HTERT RPE-1 (cell line): Measurements from ENCODE around the gene LRRC14B.

ENCODE experiments used
- in situ Hi-C: fragments of 300-500 bp; cut with MboI; formaldehyde crosslinking; loops from 4 replicates; pipeline ENCODE4 v1.14.3; 2020; ENCODE audit warnings: low sequenced_read_pairs

The LRRC14B gene

GRCh38 chr5:173392-174290, 17.7 kb upstream of the LRRC14B start:
- in situ Hi-C loops = no loop called here

DNA sequence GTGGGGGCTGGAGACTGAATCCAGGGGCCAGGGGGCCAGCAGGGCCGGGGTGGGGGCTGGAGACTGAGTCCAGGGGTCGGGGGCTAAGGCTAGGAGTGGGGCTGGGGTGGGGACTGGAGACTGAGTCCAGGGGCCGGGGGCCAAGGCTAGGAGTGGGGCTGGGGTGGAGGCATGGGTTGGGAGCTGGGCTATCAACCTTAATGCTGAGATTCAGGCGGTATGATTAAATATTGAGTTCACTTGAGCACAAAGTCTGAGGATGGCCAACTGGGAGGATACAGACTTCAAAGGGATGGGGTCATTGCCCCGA, 17.0 kb upstream of the LRRC14B start:
- in situ Hi-C loops = no loop called here

GRCh38 chr5:174876-175465, 16.3 kb upstream of the LRRC14B start:
- in situ Hi-C loops = no loop called here

DNA sequence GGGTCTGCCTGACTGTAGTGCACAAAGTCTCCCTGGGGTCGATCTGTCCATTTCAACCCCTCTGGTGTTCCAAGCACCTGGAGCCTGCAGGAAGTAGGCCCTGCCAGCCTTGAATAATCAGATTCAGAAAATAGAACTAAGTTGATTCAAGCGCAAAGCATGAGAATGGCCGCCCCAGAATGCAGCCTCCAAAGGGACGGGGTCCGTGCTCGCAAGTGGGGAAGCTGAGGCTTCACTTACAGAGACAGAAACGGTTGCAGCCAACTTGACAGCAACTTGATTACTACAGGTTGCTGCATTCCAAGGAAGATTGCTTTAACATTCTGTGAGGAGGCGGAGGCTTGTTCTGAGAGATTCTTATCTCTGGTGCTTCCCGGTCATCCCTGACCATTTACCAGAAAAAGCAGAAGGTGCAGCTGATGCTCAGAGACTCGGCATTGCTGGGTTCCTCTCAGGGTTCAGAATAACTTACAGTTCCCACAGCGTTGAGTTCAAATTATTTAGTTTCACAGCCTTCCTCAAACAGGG, 14.9 kb upstream of the LRRC14B start:
- in situ Hi-C loops = no loop called here

- in situ Hi-C loops = no loop called here
Observed at GRCh38 chr5:178110-178509, 13.2 kb upstream of the LRRC14B start.

- in situ Hi-C loops = no loop called here
Observed at GRCh38 chr5:179401-179800, 11.9 kb upstream of the LRRC14B start.

DNA sequence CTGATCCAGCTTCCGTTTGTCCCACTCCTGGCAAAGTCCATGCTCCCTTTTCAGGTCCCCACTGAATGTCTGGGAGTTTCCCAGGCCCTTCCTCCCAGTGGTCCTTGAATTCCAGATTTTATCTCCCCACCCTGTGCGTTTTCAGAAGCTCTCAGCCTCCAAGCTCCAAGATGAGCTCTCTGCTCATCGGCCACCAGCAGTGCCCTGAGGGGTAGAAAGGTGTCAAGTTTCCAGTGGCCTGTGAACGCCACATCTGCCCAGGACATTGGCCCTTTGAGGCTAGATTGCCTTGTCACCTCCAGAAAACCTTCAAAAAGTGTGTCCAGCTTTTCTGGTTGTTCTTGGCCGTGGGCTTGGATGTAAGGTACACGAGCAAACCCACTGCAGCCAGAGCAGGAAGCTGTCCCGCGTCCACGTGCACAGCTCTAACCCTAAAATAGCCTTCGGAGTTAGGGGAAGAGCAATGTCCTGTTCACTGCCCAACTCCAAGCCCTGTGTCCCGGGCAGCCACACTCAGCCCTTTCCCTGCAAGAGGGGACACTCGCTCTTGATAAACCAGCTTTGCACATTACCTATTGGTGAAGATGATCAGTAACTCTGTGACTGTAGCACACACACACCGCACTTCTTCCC, 10.9 kb upstream of the LRRC14B start:
- in situ Hi-C loops = no loop called here

DNA sequence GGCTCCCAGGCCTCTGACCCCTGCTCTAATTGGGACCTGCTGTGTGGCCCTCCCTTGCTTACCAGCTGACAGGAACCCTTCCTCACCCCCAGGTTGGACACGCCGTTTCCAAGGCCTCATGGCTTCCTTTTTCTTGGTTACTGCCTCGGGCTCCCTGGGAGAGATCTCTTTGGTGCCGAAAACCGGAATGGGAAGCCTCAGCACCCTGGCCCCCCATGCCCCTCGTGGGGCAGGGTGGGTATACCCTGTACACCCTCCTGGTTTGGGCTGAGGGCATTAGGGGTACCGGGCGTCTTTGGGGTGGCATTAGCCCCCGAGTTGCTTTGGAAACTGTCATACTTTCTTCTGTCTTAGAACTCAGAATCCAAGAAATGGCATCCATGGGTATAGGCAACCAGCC, 10.1 kb upstream of the LRRC14B start:
- in situ Hi-C loops = no loop called here

DNA sequence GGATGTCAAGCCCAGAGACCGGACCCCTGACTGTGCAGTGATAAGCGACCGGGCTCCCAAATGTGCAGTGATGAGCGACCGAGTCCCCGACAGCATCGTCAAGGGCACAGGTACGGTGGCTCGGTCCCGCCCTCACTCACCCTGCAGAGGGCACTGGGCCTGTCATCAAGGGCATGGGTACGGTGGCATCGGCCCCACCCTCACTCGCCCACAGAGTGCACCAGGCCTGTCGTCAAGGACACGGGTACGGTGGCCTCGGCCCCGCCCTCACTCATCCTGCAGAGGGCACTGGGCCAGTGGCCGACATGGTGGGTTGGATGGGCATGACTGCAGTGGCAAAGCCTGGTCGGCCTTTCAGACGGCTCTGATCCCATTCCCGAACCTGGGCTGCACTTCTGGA, 9.7 kb upstream of the LRRC14B start:
- in situ Hi-C loops = no loop called here

DNA sequence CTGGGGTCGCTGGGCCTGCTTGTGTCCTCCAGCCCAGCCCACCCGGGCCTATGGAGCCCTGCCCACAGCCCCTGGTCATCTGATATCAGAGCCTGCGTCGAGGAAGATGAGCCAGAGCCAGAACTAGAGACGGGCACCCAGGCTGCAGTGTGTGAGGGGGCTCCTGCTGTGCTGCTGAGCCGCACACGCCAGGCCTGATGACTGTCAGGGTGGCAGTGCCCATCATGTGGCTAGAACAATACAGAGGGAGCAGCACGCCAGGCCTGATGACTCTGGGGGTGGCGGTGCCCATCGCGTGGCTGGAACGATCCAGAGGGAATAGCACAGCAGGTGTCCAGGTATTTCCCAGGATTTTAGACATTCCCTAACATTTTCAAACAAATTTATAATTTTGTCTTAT, 9.2 kb upstream of the LRRC14B start:
- in situ Hi-C loops = no loop called here

DNA sequence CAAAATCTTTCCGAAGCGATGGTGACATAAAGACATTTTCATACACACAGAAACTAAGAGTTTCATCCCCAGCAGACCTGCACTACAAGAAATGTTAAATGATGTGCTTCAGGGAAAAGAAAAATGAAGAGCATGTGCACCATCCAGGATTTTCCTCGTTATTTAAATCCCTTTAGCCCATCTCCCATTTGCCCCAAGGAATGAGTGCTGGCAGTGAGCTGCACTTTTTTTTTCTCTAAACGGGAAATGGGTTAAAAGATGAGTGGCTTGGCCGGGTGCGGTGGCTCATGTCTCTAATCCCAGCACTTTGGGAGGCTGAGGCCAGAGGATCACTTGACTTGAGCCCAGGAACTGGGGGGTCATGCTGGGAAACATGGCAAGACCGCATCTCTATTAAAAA, 6.8 kb upstream of the LRRC14B start:
- in situ Hi-C loops = no loop called here

DNA sequence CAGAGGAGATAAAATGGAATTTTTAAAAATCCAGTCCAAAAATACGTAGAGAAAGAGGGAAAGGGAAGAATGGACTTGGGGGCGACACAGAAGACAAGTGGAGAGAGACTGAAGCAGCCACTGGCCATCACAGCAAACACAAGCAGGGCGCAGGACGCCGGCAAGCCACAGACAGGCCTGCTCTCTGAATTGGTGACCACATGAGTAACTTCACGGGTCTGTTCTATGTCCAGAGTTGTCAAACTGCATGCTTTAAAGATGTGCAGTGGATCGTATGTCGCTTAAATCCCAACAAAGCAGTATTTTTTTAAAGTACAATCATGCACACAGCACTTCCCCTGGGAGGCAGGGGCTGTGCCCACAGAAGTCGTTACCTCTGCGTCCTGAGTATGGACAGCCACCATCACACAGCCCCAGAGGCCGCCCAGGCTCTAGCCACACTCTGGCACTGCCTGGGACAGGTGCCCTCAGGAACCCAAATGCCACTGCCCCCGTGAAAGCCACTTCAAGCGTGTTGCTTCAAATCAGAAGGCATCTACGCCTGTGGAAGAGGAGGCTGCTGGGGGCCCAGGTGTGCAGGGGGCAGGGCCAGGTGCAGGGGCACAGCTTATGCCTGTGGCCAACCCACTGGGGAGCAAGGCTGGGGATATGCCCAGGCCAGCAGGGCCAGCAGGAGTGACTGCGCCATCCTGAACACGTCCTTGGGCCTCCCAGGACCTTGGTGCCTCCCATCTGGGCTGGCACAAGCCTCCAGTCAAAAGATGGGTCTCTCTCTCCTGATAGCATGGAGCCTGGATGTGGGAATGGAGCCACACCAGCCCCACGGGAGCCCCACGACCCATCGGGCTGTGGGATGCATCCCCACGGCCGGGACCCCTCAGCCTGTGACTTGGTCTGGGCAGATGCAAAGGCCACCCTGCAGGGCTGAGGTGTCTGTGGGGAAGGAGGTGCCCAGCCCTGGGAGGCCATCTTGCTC, 5.9 kb upstream of the LRRC14B start:
- in situ Hi-C loops = no loop called here

GRCh38 chr5:186091-187041, 4.9 kb upstream of the LRRC14B start:
- in situ Hi-C loops = no loop called here

DNA sequence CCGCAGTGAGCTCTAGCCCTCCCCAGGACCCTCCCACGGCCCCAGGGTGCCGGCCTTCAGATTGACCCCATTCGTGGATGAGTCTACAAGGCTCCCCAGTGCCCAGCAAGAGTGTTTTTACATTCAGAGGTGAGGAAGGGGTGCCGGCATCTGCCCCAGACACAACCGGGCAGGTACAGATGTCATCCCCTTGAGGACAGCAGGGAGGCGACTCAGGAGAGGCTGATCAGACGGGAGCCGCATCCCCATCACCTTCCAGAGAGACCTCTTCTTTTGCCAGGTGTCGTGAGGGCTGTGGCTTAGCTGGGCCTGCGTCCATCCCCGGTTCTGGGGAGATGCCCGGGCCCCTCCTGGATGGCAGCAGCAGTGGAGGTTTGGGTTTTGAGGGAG, 4.3 kb upstream of the LRRC14B start:
- in situ Hi-C loops = no loop called here

DNA sequence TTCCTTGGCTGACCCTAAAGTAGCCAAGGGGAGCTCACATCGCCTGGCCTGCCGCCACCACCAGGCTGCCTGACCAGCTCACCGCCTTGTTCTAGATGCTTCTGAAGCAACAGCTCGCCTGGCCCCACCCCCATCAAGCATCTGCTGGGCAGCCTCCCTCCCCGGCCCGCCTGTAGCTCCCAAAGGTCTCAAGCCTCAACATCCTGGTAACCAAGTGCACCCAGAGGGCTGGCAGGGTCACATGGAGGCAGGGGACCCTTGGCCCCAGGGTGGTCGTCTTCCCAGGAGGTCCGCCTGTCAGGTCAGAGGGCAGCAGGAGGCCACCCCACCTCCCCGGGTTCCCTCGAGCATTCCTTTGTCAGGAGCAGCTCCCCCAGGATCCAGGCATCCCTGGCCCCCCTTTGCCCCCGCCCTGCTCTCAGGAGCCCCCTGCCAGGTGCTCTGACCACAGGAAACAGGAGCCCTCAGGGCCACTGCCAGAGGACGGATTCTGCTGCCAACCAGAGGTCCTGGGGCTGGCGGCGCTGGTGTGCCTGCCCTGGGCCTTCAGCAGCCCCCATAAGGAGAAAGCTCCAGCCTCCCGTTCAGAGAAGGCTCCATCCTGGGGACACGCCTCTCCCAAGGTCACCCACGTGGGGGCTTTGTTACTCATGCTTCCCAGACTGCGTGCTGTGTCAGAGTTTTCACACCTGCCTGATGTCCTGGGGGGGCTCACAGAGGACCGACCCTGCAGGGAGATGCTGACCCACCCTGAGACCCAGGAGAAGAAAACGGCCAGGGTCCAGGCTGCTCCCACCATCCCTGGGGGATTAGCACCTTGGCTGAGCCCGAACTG, 3.5 kb upstream of the LRRC14B start:
- in situ Hi-C loops = no loop called here

- in situ Hi-C loops = no loop called here
Observed at GRCh38 chr5:188488-189481, 2.5 kb upstream of the LRRC14B start.

GRCh38 chr5:189486-189885, 1.8 kb upstream of the LRRC14B start:
- in situ Hi-C loops = no loop called here

- in situ Hi-C loops = no loop called here
Observed at GRCh38 chr5:189976-190365, 1.3 kb upstream of the LRRC14B start.
